GM23248 (cell line): Measurements from ENCODE around the gene ASTN1. TPM values are rescaled to one million over a fixed set of nuclear protein-coding genes. Genes with fewer than 3 reads are reported as not detected.

ENCODE experiments used
- DNase-seq: peaks from one replicate; pipeline ENCODE4 v3.0.0-alpha.2; 2015
- H2AFZ ChIP-seq: fragments of 200-600 bp; sonication (generic); 2 replicates; pipeline ENCODE4 v1.6.1; 2016; ENCODE audit warnings: antibody characterized with exemption
- H3F3A ChIP-seq: fragments of 200-600 bp; sonication (generic); 2 replicates; pipeline ENCODE4 v1.6.1; 2016; ENCODE audit warnings: mild to moderate bottlenecking, antibody characterized with exemption, mixed run types; ENCODE audit not compliant: insufficient read depth
- H3K27ac ChIP-seq: fragments of 200-600 bp; sonication (generic); 2 replicates; pipeline ENCODE4 v1.5.1; 2016; ENCODE audit warnings: mild to moderate bottlenecking
- H3K27me3 ChIP-seq: fragments of 200-600 bp; sonication (generic); replicated peaks from 2 replicates; pipeline ENCODE4 v1.6.1; 2016; ENCODE audit warnings: mild to moderate bottlenecking; ENCODE audit not compliant: insufficient read depth
- H3K36me3 ChIP-seq: fragments of 200-600 bp; sonication (generic); 2 replicates; pipeline ENCODE4 v1.6.1; 2016; ENCODE audit warnings: low read depth, mild to moderate bottlenecking
- H3K4me1 ChIP-seq: fragments of 200-600 bp; sonication (generic); 2 replicates; pipeline ENCODE4 v1.6.1; 2016; ENCODE audit warnings: mild to moderate bottlenecking; ENCODE audit not compliant: insufficient read depth
- H3K4me2 ChIP-seq: fragments of 200-600 bp; sonication (generic); one replicate; pipeline ENCODE4 v1.6.1; 2016; ENCODE audit warnings: mild to moderate bottlenecking; ENCODE audit not compliant: unreplicated experiment
- H3K4me3 ChIP-seq: fragments of 200-600 bp; sonication (generic); 2 replicates; pipeline ENCODE4 v1.5.1; 2016; ENCODE audit warnings: mild to moderate bottlenecking
- H3K79me2 ChIP-seq: fragments of 200-600 bp; sonication (generic); 2 replicates; pipeline ENCODE4 v1.6.1; 2016; ENCODE audit warnings: mild to moderate bottlenecking; ENCODE audit not compliant: insufficient read depth
- H3K9ac ChIP-seq: fragments of 200-600 bp; sonication (generic); 2 replicates; pipeline ENCODE4 v1.6.1; 2016; ENCODE audit warnings: mild to moderate bottlenecking
- H3K9me2 ChIP-seq: fragments of 200-600 bp; sonication (generic); 2 replicates; pipeline ENCODE4 v1.6.1; 2016; ENCODE audit warnings: mixed run types, mild to moderate bottlenecking, moderate library complexity; ENCODE audit not compliant: insufficient read depth
- H3K9me3 ChIP-seq: fragments of 200-600 bp; sonication (generic); one replicate; pipeline ENCODE4 v1.6.1; 2017; ENCODE audit warnings: low read depth
- H4K20me1 ChIP-seq: fragments of 200-600 bp; sonication (generic); 2 replicates; pipeline ENCODE4 v1.6.0; 2016; ENCODE audit not compliant: insufficient read depth
- EZH2 ChIP-seq: fragments of 200-600 bp; sonication (generic); IDR thresholded peaks from 2 replicates; pipeline ENCODE4 v1.6.1; 2018; ENCODE audit warnings: antibody characterized with exemption, mild to moderate bottlenecking; ENCODE audit not compliant: insufficient read depth, poor library complexity, severe bottlenecking
- EZH2phosphoT487 ChIP-seq: fragments of 200-600 bp; sonication (generic); IDR thresholded peaks from 2 replicates; pipeline ENCODE4 v1.6.1; 2018; ENCODE audit warnings: antibody characterized with exemption, moderate library complexity, mild to moderate bottlenecking, low read depth; ENCODE audit not compliant: insufficient read depth
- WGBS, 2 experiments: methylation state at CpG; one replicate each; pipeline ENCODE4 v1.1.6; 2015 to 2017; ENCODE audit warnings: low lambda C conversion rate in 2 of 2, low coverage in 1 of 2; ENCODE audit errors: missing lambda C conversion rate in 2 of 2; 5-methylcytosine and 5-hydroxymethylcytosine counted together
- in situ Hi-C: fragments of 300-500 bp; cut with MboI; formaldehyde crosslinking; loops from 2 replicates; pipeline ENCODE4 v1.15.0; 2020
- polyA plus RNA-seq: library from polyadenylated mRNA; unstranded; fragments of >200 nt; fragmentation: Nextera tagmentation; extraction: Ambion mirVana; gene quantifications from 2 replicates; pipeline ENCODE4 v1.2.1, GENCODE V29; 2016
- total RNA-seq: library from RNA; depleted of rRNA; stranded (reverse); fragments of >200 nt; shearing (Covaris generic); gene quantifications from 2 replicates; pipeline ENCODE4 v1.2.3, GENCODE V29; 2014

Gene ASTN1
- total and polyA plus RNA-seq, 2 experiments from 2014 or later: not detected

DNA sequence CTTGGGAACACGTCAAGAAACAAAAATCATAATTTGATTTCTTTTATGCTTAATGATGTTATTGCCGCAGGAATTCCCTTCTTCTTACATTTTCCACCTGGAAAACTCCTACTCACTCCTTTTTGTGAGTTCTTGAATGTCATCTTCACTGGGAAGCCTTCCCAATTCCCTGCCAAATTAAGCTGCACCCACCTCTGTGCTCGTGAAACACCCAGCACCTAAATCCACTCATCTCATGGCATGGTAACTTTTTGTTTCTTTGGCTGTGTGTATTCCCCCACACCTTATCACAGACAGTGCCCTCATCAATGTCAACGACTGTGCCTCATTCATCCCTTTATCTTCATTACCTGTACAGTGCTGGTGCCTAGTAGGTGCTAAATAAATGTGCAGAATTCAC lies 45.6 kb downstream of the ASTN1 start:
- Histone ChIP-seq H3K9me3 (no peaks in the 10 kb centered on the region), H3K27ac (no peak overlapping the region), H3K9ac (no peak overlapping the region), H3K36me3 (no peaks in the 10 kb centered on the region), H4K20me1 (no peaks in the 10 kb centered on the region), H3K27me3 (peaks cover 6% of the 10 kb centered on the region; the same call in 1 of the 2 replicates), H3K9me2 (no peaks in the 10 kb centered on the region), H2AFZ (no peak overlapping the region), H3K4me1 (no peaks in the 10 kb centered on the region), H3K4me2 (no peak overlapping the region), H3K79me2 (no peaks in the 10 kb centered on the region), H3K4me3 (no peak overlapping the region), H3F3A (no peaks in the 10 kb centered on the region)
- 42 to 49% methylated on average over 4 of the region's 4 CpGs for WGBS, 2 experiments
- in situ Hi-C loops: no loop called here
- no peak for TF ChIP-seq EZH2phosphoT487
- no peak for TF ChIP-seq EZH2
- no peak for DNase-seq

GRCh38 chr1:177116941-177117340 lies 47.6 kb downstream of the ASTN1 start:
- Histone ChIP-seq H3K27me3 (peaks cover 6% of the 10 kb centered on the region; the same call in 1 of the 2 replicates), H3K4me1 (no peaks in the 10 kb centered on the region), H4K20me1 (no peaks in the 10 kb centered on the region), H3K9me3 (no peaks in the 10 kb centered on the region), H3K27ac (no peak overlapping the region), H3K4me2 (no peak overlapping the region), H2AFZ (no peak overlapping the region), H3K4me3 (no peak overlapping the region), H3K9me2 (no peaks in the 10 kb centered on the region), H3F3A (no peaks in the 10 kb centered on the region), H3K36me3 (no peaks in the 10 kb centered on the region), H3K79me2 (no peaks in the 10 kb centered on the region), H3K9ac (no peak overlapping the region)
- in situ Hi-C loops: no loop called here
- DNase-seq: no peak
- no peak for TF ChIP-seq EZH2phosphoT487
- no peak for TF ChIP-seq EZH2
- WGBS, 2 experiments: 48 to 57% methylated on average over 4 of the region's 4 CpGs

GRCh38 chr1:177106614-177107365 lies 57.7 kb downstream of the ASTN1 start:
- H3K4me3 ChIP-seq: no peak overlapping the region
- WGBS, 2 experiments: 55 to 59% methylated on average over 4 of the region's 4 CpGs

GRCh38 chr1:177106196-177106595 lies 58.3 kb downstream of the ASTN1 start:
- no peaks in the 10 kb centered on the region for H3F3A ChIP-seq
- 46 to 66% methylated on average over 1 of the region's 1 CpG for WGBS, 2 experiments
- H3K27ac ChIP-seq: no peak overlapping the region
- no peaks in the 10 kb centered on the region for H3K36me3 ChIP-seq
- H4K20me1 ChIP-seq: no peaks in the 10 kb centered on the region
- no peaks in the 10 kb centered on the region for H3K4me1 ChIP-seq
- peaks cover under 1% of the 10 kb centered on the region; the same call in 1 of the 2 replicates for H3K27me3 ChIP-seq
- H3K9ac ChIP-seq: no peak overlapping the region
- TF ChIP-seq EZH2phosphoT487 (no peak), EZH2 (no peak)
- H3K9me3 ChIP-seq: no peaks in the 10 kb centered on the region
- in situ Hi-C loops: no loop called here
- H3K4me3 ChIP-seq: no peak overlapping the region
- H2AFZ ChIP-seq: no peak overlapping the region
- no peak for DNase-seq
- no peaks in the 10 kb centered on the region for H3K9me2 ChIP-seq
- H3K79me2 ChIP-seq: no peaks in the 10 kb centered on the region
- no peak overlapping the region for H3K4me2 ChIP-seq

More at GRCh38 chr1:177106614-177107365, 57.7 kb downstream of the ASTN1 start:
- no peak for DNase-seq
- no peaks in the 10 kb centered on the region for H3K79me2 ChIP-seq
- no peak overlapping the region for H3K27ac ChIP-seq
- H3K4me2 ChIP-seq: no peak overlapping the region
- no peak overlapping the region for H2AFZ ChIP-seq
- H3K4me1 ChIP-seq: no peaks in the 10 kb centered on the region
- H3K27me3 ChIP-seq: peaks cover 6% of the 10 kb centered on the region; the same call in 1 of the 2 replicates
- no peaks in the 10 kb centered on the region for H3K9me2 ChIP-seq
- no peak overlapping the region for H3K9ac ChIP-seq
- in situ Hi-C loops: no loop called here
- H4K20me1 ChIP-seq: no peaks in the 10 kb centered on the region
- no peaks in the 10 kb centered on the region for H3F3A ChIP-seq
- H3K9me3 ChIP-seq: no peaks in the 10 kb centered on the region
- TF ChIP-seq EZH2 (no peak), EZH2phosphoT487 (no peak)
- no peaks in the 10 kb centered on the region for H3K36me3 ChIP-seq
